DOHH2 (cell line): ENCODE measurements around the gene LDLRAD4.

ENCODE experiments used
- H3F3A ChIP-seq: fragments of 200-600 bp; sonication (generic), shearing (Covaris generic); 2 replicates; pipeline ENCODE4 v1.6.0; 2016; ENCODE audit warnings: antibody characterized with exemption, mild to moderate bottlenecking; ENCODE audit not compliant: control insufficient read depth, insufficient read depth
- H3K27ac ChIP-seq: fragments of 200-600 bp; sonication (generic); 2 replicates; pipeline ENCODE4 v1.5.1; 2014; ENCODE audit warnings: low read depth, mild to moderate bottlenecking, low read length, moderate library complexity
- H3K27me3 ChIP-seq: fragments of 200-600 bp; sonication (generic); 2 replicates; pipeline ENCODE4 v1.6.1; 2014; ENCODE audit warnings: mild to moderate bottlenecking, low read length, mixed read lengths; ENCODE audit not compliant: control insufficient read depth
- H3K36me3 ChIP-seq: fragments of 200-600 bp; sonication (generic); 2 replicates; pipeline ENCODE4 v1.6.1; 2014; ENCODE audit warnings: mild to moderate bottlenecking, low read length, moderate library complexity, mixed read lengths; ENCODE audit not compliant: control insufficient read depth
- H3K4me1 ChIP-seq: fragments of 200-600 bp; sonication (generic); 2 replicates; pipeline ENCODE4 v1.6.1; 2014; ENCODE audit warnings: mild to moderate bottlenecking, low read length, mixed read lengths; ENCODE audit not compliant: control insufficient read depth
- H3K4me2 ChIP-seq: fragments of 200-600 bp; sonication (generic); 2 replicates; pipeline ENCODE4 v1.6.0; 2014; ENCODE audit warnings: mild to moderate bottlenecking, low read length, moderate library complexity
- H3K4me3 ChIP-seq: fragments of 200-600 bp; sonication (generic); 2 replicates; pipeline ENCODE4 v1.5.1; 2014; ENCODE audit warnings: mild to moderate bottlenecking, low read length, mixed read lengths
- H3K79me2 ChIP-seq: fragments of 200-600 bp; sonication (generic); 2 replicates; pipeline ENCODE4 v1.6.1; 2014; ENCODE audit warnings: mild to moderate bottlenecking, low read length, mixed read lengths; ENCODE audit not compliant: control insufficient read depth
- H3K9me2 ChIP-seq: fragments of 200-600 bp; sonication (generic); replicated peaks from 2 replicates; pipeline ENCODE4 v1.6.1; 2014; ENCODE audit warnings: mild to moderate bottlenecking, low read length, mixed read lengths; ENCODE audit not compliant: control insufficient read depth
- H3K9me3 ChIP-seq: fragments of 200-600 bp; sonication (generic); 2 replicates; pipeline ENCODE4 v1.6.1; 2014; ENCODE audit warnings: antibody characterized with exemption, low read length, mixed read lengths; ENCODE audit not compliant: control insufficient read depth, insufficient read depth
- H4K20me1 ChIP-seq: fragments of 200-600 bp; sonication (generic); 2 replicates; pipeline ENCODE4 v1.6.0; 2014; ENCODE audit warnings: low read depth, mild to moderate bottlenecking, antibody characterized with exemption, low read length, moderate library complexity; ENCODE audit not compliant: control insufficient read depth, insufficient read depth
- CTCF ChIP-seq: fragments of 200-600 bp; sonication (generic); IDR thresholded peaks from one replicate; pipeline ENCODE4 v1.5.1; 2014; ENCODE audit warnings: antibody characterized with exemption, mild to moderate bottlenecking, low read depth, low read length; ENCODE audit not compliant: poor library complexity, severe bottlenecking
- EZH2phosphoT487 ChIP-seq: fragments of 200-600 bp; sonication (generic); IDR thresholded peaks from 2 replicates; pipeline ENCODE4 v1.6.1; 2017; ENCODE audit warnings: borderline replicate concordance, mild to moderate bottlenecking, antibody characterized with exemption, low read length, moderate library complexity, mixed read lengths

Gene LDLRAD4

GRCh38 chr18:13570216-13570615 lies 351.7 kb downstream of the LDLRAD4 start:
- H3K36me3 ChIP-seq, result no peaks in the 10 kb centered on the region

GRCh38 chr18:13570856-13571495 lies 352.4 kb downstream of the LDLRAD4 start:
- H3F3A ChIP-seq, result peaks cover 8% of the 10 kb centered on the region
- no peaks in the 10 kb centered on the region for H3K79me2 ChIP-seq
- no peaks in the 10 kb centered on the region for H3K9me2 ChIP-seq

More at GRCh38 chr18:13570216-13570615, 351.7 kb downstream of the LDLRAD4 start:
- H3K4me1 ChIP-seq, result peaks cover 39% of the 10 kb centered on the region
- no peak for TF ChIP-seq EZH2phosphoT487
- TF ChIP-seq CTCF, result no peak
- peaks cover 8% of the 10 kb centered on the region for H3F3A ChIP-seq
- no peak overlapping the region for H3K4me2 ChIP-seq
- H4K20me1 ChIP-seq, result no peaks in the 10 kb centered on the region
- no peaks in the 10 kb centered on the region for H3K79me2 ChIP-seq
- no peak overlapping the region for H3K4me3 ChIP-seq
- H3K27ac ChIP-seq, result no peak overlapping the region
- H3K9me3 ChIP-seq, result no peaks in the 10 kb centered on the region
- H3K27me3 ChIP-seq, result no peaks in the 10 kb centered on the region
- H3K9me2 ChIP-seq, result no peaks in the 10 kb centered on the region

GRCh38 chr18:13572148-13572547 lies 353.6 kb downstream of the LDLRAD4 start:
- Histone ChIP-seq H3K4me1 (peaks cover 29% of the 10 kb centered on the region), H3K4me3 (no peak overlapping the region), H3K79me2 (no peaks in the 10 kb centered on the region), H3K9me3 (no peaks in the 10 kb centered on the region), H3K9me2 (no peaks in the 10 kb centered on the region), H3K27me3 (no peaks in the 10 kb centered on the region), H3K36me3 (no peaks in the 10 kb centered on the region), H3F3A (peaks cover 2% of the 10 kb centered on the region), H4K20me1 (no peaks in the 10 kb centered on the region), H3K4me2 (no peak overlapping the region), H3K27ac (no peak overlapping the region)
- no peak for TF ChIP-seq EZH2phosphoT487

More at GRCh38 chr18:13570856-13571495, 352.4 kb downstream of the LDLRAD4 start:
- no peaks in the 10 kb centered on the region for H3K27me3 ChIP-seq
- H3K4me3 ChIP-seq, result no peak overlapping the region
- H3K36me3 ChIP-seq, result no peaks in the 10 kb centered on the region
- no peak overlapping the region for H3K4me2 ChIP-seq
- H4K20me1 ChIP-seq, result no peaks in the 10 kb centered on the region
- H3K9me3 ChIP-seq, result no peaks in the 10 kb centered on the region
- H3K4me1 ChIP-seq, result peaks cover 32% of the 10 kb centered on the region
- no peak overlapping the region for H3K27ac ChIP-seq
- no peak for TF ChIP-seq EZH2phosphoT487
- no peak for TF ChIP-seq CTCF

- no peaks in the 10 kb centered on the region for H3K79me2 ChIP-seq
- H3K9me2 ChIP-seq, result no peaks in the 10 kb centered on the region
- H3K4me2 ChIP-seq, result no peak overlapping the region
- no peak overlapping the region for H3K4me3 ChIP-seq
- no peaks in the 10 kb centered on the region for H4K20me1 ChIP-seq
- no peak overlapping the region for H3K27ac ChIP-seq
- no peaks in the 10 kb centered on the region; the same call in 1 of the 2 replicates for H3F3A ChIP-seq
- H3K27me3 ChIP-seq, result no peaks in the 10 kb centered on the region
- no peaks in the 10 kb centered on the region for H3K36me3 ChIP-seq
- no peak for TF ChIP-seq EZH2phosphoT487
- TF ChIP-seq CTCF, result no peak
- no peaks in the 10 kb centered on the region for H3K9me3 ChIP-seq
- peaks cover 31% of the 10 kb centered on the region for H3K4me1 ChIP-seq
Measured at GRCh38 chr18:13572721-13573120, 354.2 kb downstream of the LDLRAD4 start.
